ENCODE data around the gene LRIG1.
A peak's percentile ranks its signal among the peaks of the same experiment; 100 is the strongest.

The LRIG1 gene

DNA sequence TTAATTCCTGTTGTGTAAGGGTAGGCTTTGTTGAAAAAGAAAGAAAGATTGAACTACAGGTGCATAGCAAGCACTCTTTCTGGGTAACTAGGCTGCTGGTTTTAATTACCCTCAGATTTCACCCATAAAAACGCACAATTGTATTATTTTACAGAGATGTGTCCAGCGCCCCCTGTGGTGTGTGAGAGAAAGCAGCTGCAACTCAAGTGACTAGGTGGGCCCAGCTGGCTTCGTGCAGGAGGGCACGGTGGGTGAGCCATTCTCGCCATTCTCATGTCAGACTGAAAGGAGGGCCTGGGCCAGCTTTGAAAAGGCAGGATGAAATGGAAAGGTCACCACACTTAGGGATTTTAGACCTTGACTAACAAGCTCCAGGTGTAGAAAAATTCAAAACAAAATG lies 122.6 kb downstream of the LRIG1 start:
- DNase-seq = no peak

DNA sequence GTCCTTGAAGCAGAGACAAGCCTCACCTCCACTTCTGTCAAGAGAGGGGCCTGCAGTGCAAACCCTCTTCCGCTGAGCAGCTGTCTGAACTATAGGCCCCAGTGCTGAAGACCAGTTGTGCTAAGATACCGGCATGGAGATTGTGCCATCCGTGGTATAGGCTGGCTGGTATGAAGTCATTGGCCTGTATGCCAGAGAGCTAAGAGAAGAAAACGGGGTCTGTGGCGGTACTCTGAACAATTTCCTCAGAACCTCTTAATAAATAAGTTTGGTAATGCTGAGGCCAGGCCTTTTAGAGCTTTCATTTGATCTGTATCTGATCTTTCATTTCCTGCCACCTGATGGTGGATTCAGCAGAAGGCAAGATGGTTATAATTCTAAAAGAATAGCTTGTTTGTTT lies 123.0 kb downstream of the LRIG1 start:
- no peak for DNase-seq

GRCh38 chr3:66376568-66376967 lies 124.3 kb downstream of the LRIG1 start:
- DNase-seq = peak; percentile 5

GRCh38 chr3:66372681-66373350 lies 128.0 kb downstream of the LRIG1 start:
- no peak for DNase-seq

DNA sequence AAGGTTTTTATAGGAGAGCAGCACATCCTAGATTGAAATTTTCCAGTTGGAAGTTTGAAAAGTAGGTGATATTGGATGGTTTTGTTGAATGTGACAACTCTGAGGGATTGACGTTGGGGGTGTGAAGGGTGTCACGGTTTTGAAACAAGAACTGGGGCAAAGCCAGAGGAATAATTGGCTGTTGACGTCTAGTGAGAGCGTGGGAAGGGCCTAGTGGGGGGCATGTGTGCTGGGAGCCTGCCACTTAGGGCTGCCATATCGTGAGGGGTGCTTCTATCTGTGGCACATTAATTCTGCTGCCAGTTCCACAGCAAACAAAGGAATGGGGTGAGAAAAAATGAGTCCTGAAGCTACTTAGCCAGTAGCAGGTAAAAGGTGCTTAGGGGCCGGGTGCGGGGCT lies 129.4 kb downstream of the LRIG1 start:
- DNase-seq = no peak

DNA sequence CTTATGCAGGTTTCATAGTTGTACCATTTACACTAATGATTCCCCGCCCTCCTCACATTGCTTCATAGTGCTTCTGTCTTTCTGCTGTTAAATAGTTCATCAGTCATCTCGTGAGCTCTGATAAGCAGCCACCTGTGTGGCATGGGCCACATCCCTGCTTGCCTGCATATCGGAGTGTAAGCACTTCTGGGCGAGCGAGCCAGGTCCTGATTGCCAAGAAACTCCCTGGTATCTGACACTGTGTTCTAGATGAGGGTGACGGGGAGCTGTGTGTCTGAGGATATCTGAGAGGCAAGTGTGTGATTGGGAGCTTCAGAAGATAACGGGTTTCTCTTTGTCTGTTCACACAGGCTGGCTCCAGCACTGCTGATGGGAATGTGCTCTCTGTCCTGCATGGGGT lies 130.6 kb downstream of the LRIG1 start:
- DNase-seq = no peak

GRCh38 chr3:66367979-66368378 lies 132.8 kb downstream of the LRIG1 start:
- no peak for DNase-seq

DNA sequence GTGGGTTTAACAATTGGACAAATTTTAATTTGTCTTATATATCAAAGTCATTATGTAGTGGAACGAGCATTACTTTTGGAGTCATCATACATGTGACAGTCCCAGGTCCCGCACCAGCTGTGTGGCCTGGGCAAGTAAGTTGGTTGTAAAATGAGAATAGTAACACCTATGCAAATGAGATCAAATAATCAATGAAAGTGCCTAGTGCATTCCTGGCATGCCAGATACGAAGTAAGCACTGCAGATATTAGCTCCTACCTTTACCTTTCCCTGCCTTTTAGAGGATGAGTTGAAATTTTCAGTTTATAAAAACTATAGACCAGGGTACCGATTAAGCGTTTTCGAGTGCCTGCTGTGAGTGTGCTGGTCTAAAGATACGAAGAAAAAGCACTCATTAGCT lies 134.1 kb downstream of the LRIG1 start:
- no peak for DNase-seq

GRCh38 chr3:66365080-66365479 lies 135.7 kb downstream of the LRIG1 start:
- DNase-seq = no peak

DNA sequence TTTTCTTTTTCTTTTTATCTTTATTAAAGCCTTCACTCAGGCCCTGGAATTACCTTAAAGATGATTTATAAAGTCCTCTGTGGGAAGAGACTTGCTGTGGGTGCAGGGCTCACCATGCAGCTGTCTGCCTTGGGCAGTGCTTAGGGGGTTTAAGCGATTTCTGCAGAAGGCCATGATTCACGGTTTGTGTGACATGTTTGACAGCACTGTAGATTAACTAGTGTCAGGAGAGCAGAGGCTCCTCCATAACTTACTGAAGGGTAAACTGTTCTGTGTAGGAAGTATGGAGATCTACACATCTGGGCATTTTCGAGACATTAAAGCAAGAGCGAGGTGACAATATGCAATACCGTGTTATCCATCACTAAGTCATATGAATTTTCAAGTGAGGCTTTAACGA lies 137.7 kb downstream of the LRIG1 start:
- DNase-seq = no peak

GRCh38 chr3:66362541-66362941 lies 138.3 kb downstream of the LRIG1 start:
- no peak for DNase-seq

DNA sequence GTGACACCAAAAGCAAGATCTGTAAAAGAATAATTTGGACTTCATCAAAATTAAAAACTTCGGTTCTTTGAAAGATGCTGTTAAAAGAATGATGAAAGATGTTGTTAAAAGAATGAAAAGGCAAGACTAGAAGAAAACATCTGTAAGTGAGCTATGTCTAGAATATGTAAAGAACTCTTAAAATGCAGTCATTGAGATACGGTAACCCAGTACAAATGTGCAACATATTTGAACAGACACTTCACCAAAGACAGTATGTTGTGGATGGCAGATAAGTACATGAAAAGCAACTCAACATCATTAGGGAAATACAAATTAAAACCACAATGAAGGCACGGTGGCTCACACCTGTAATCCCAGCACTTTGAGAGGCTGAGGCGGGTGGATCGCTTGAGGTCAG lies 139.5 kb downstream of the LRIG1 start:
- no peak for DNase-seq

GRCh38 chr3:66355997-66356396 lies 144.8 kb downstream of the LRIG1 start:
- no peak for DNase-seq

DNA sequence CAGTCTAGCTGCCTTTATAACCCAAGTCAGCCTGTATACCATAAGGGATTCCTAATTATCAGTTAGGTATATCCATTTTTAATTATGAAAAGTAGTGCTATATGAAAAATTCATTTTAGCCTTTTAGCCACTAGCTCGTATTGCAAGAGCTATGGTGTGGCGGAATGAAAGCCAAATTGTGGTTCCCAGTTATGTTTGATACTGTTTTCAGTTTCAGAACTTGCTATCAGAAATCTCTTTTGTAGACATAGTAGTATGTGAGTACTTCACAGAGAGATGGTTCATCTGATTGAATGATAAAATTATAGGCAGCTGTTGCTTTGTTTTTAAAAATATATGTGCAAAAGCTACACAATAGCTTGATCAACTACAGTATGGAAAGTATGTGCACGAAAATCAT lies 145.4 kb downstream of the LRIG1 start:
- DNase-seq = no peak

DNA sequence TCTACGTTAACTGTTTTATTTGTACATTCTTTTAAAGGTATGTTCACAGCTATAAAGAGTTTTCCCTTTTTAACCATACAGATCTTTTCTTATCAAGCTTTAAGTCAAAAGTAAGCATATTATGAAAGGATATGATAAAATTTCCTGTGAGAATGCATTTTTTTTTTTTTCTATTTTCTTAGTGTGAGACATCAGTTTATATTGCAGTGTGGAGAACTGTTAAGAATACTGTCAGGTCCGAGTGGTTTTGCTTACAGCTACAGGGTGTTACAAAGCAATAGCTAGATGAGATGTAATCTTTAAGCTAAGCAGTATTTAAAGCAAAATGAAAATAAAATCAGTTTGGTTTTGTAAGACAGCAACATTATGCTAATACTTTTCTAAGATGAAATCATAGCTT lies 146.8 kb downstream of the LRIG1 start:
- no peak for DNase-seq

DNA sequence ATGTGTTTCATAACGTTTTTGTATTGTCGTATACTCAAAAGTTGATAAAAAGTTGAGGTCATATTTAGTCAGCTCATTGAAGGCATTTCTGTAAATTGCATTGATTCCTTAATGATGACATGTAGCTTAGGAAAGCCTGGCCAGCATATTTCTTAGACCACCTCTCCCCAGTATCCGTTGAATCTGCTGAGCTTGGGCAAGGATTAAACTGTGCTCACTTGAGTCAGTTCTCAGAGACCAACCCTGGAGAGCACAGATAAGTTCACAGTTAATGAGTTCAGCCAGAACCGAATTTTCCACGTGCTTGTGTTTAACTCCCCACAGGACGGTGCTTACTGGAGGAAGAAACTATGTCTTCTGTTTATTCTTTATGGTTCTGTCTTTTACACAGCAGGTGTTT lies 147.3 kb downstream of the LRIG1 start:
- no peak for DNase-seq

DNA sequence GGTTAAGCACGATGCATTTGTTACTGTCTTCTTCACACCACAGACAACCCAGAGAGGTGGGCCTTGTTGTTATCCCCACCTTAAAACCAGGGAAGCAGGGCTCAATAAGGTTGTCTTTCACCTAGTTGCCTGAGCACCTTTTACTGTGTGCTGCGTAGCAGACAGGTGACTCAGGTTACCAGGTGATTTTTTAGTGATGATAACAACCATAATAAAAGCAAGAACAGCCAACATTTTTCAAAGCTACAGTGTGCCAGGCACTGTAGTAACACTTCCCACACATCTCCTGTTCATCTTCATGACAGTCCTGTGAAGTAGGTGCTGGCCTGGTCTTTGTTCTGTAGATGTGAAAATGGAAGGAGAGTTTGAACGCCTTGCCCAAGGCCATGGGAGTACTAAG lies 147.8 kb downstream of the LRIG1 start:
- no peak for DNase-seq

DNA sequence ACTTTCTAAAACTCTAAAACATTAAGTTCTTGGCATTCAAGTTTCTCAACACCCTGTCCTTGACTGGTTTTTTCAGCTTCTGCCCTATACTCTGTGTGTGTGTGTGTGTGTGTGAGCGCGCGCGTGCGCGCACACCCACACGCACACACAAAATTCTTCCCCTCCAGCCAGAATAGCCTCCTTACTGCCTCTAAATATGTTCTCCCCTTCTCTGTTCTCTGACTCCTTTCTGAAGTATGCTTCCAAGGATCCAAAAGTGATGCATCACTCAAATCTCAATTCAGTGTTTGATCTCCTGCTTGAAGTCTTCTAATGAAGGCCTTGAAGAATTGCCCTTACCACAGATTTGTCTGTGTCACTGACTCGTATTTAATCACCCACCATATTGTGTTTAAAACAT lies 150.2 kb downstream of the LRIG1 start:
- no peak for DNase-seq

DNA sequence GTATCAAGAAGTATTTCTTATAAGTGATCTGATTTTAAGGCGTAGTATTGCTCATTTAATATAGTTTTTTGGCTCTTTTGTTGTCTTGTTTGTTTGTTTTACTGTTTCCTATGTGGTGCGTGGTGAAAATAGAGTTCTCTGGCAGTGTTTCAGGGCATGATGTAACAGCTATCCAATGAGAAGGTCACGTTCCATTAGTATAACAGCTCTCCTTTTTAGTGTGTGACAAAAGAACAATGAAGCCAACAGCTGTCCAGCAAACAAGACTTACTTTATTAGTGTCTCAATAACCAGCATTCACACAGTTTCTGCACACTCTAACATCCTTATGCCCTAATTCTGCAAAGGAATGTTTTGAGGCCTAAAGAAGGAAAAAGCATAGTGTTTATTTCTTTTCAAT lies 152.1 kb downstream of the LRIG1 start:
- no peak for DNase-seq

GRCh38 chr3:66344848-66345578 lies 155.8 kb downstream of the LRIG1 start:
- no peak for DNase-seq

DNA sequence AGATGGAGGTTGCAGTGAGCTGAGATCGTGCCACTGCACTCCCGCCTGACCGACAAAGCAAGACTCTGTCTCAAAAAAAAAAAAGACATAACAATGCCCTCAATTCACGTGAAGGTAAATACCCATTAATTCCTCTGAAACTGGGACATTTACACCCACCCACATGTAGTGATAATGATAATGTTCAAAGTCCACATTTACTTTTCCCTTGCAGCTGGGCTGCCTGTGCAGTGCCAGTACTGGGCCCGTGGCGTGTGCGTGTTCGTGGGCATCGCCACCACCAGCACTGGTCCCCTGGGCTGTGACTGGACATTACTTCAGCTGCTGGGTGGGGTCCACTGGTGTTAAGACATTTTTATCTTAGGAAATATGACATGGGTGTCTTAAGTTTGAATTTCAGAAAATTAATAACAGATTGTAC lies 156.4 kb downstream of the LRIG1 start:
- DNase-seq = no peak

GRCh38 chr3:66342717-66343356 lies 158.0 kb downstream of the LRIG1 start:
- DNase-seq = no peak

- peak; percentile 7 for DNase-seq
Observed at GRCh38 chr3:66338927-66339326, 161.9 kb downstream of the LRIG1 start.

DNA sequence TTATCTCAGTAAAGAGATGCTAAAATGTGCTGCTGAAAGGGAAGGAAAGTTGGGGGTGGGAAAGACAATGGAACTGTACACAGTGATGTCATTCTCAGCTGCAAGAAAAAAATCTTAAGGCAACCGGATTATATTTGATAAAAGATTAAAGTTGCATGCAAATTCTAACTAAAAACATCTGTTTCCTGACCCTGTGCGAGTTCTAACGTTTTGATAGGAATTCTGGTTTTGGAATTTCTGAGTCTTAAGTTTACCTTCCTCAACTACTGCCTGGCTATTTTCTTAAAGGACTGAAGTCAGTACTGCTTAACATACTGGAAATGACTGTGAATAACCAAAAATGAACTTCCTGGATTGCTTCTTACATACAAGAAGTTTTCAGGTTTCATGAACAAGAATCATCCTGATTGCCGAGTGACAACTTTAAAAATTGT lies 164.5 kb downstream of the LRIG1 start:
- DNase-seq = no peak

Data from NCI-H226 (cell line).